GM23338 (cell line): ENCODE results near the gene CACNA1H. TPM values are rescaled to one million over a fixed set of nuclear protein-coding genes. Genes with fewer than 3 reads are reported as not detected.

ENCODE experiments used
- CREB1 ChIP-seq: fragments of 250-450 bp; sonication (Bioruptor Pico); IDR thresholded peaks from 2 replicates; pipeline ENCODE4 v1.5.0; 2020; ENCODE audit warnings: low read depth, mild to moderate bottlenecking, moderate library complexity
- EZH2 ChIP-seq: fragments of 200-600 bp; sonication (generic); IDR thresholded peaks from one replicate; pipeline ENCODE4 v1.8.0; 2017; ENCODE audit warnings: antibody characterized with exemption, mild to moderate bottlenecking, low read depth; ENCODE audit not compliant: unreplicated experiment
- NANOG ChIP-seq: IDR thresholded peaks from 2 replicates; pipeline ENCODE4 v1.6.1; 2016; ENCODE audit warnings: antibody characterized with exemption, borderline replicate concordance
- STAT1 ChIP-seq: IDR thresholded peaks from one replicate; pipeline ENCODE4 v1.6.1; 2016; ENCODE audit warnings: antibody characterized with exemption; ENCODE audit not compliant: unreplicated experiment
- ZNF331 ChIP-seq: fragments of 250-450 bp; sonication (Bioruptor Pico); IDR thresholded peaks from 2 replicates; pipeline ENCODE4 v1.5.0; 2020; ENCODE audit warnings: low read depth, mild to moderate bottlenecking, moderate library complexity
- polyA plus RNA-seq: library from polyadenylated mRNA; unstranded; fragments of >200 nt; fragmentation: Nextera tagmentation; extraction: Ambion mirVana; gene quantifications from 2 replicates; pipeline ENCODE4 v1.2.1, GENCODE V29; 2016
- total RNA-seq: library from RNA; depleted of rRNA; stranded (reverse); fragments of >200 nt; shearing (Covaris generic); gene quantifications from 2 replicates; pipeline ENCODE4 v1.2.3, GENCODE V29; 2014
- TF ChIP-seq, protein P1 (sequence below): fragments of 250-450 bp; sonication (Bioruptor Pico); IDR thresholded peaks from 2 replicates; pipeline ENCODE4 v1.5.0; 2020; ENCODE audit warnings: mild to moderate bottlenecking, moderate library complexity
- TF ChIP-seq, protein P2 (sequence below): IDR thresholded peaks from one replicate; pipeline ENCODE4 v1.6.1; 2018; ENCODE audit warnings: antibody characterized with exemption; ENCODE audit not compliant: unreplicated experiment
- TF ChIP-seq, protein P3 (sequence below): IDR thresholded peaks from 2 replicates; pipeline ENCODE4 v1.6.1; 2016; ENCODE audit warnings: antibody characterized with exemption

The CACNA1H gene
- total and polyA plus RNA-seq, 2 experiments from 2014 or later = 3.5 to 43.3 TPM

DNA sequence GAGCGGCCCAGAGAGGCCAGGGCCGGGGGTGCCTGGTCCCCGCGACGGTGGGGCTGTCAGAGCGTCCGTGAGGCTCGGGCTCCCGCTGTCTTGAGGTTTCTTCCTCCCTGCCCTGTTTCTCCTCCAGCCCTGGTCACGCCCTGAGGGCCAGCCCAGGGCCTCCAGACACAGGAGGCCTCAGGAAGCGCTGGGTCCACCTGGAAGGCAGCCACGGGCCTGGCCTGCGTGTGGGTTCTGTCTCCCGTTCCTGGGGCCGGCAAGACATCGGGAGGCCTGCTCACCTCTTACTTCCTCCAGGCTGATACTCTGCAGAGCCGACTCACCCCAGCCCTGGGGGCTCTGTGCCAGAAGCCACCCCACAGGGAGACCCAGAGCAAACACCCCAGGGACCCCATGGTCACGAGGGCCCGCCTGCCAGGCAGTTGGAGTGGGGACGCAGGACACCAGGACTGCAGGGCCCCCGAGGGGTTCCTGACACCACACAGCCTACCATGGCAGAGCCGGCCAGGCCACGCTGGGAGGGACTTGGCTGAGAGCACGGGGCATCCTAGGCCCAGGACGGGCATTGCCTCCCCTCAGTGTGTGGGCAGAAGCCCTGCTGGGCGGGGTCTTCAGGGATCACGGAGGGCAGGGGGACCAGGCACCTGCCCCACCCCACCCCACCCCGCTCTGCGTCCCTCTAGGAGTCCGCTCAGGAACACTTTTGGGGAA lies 18.9 kb upstream of the CACNA1H start (continued):
- TF ChIP-seq, protein P1, sequence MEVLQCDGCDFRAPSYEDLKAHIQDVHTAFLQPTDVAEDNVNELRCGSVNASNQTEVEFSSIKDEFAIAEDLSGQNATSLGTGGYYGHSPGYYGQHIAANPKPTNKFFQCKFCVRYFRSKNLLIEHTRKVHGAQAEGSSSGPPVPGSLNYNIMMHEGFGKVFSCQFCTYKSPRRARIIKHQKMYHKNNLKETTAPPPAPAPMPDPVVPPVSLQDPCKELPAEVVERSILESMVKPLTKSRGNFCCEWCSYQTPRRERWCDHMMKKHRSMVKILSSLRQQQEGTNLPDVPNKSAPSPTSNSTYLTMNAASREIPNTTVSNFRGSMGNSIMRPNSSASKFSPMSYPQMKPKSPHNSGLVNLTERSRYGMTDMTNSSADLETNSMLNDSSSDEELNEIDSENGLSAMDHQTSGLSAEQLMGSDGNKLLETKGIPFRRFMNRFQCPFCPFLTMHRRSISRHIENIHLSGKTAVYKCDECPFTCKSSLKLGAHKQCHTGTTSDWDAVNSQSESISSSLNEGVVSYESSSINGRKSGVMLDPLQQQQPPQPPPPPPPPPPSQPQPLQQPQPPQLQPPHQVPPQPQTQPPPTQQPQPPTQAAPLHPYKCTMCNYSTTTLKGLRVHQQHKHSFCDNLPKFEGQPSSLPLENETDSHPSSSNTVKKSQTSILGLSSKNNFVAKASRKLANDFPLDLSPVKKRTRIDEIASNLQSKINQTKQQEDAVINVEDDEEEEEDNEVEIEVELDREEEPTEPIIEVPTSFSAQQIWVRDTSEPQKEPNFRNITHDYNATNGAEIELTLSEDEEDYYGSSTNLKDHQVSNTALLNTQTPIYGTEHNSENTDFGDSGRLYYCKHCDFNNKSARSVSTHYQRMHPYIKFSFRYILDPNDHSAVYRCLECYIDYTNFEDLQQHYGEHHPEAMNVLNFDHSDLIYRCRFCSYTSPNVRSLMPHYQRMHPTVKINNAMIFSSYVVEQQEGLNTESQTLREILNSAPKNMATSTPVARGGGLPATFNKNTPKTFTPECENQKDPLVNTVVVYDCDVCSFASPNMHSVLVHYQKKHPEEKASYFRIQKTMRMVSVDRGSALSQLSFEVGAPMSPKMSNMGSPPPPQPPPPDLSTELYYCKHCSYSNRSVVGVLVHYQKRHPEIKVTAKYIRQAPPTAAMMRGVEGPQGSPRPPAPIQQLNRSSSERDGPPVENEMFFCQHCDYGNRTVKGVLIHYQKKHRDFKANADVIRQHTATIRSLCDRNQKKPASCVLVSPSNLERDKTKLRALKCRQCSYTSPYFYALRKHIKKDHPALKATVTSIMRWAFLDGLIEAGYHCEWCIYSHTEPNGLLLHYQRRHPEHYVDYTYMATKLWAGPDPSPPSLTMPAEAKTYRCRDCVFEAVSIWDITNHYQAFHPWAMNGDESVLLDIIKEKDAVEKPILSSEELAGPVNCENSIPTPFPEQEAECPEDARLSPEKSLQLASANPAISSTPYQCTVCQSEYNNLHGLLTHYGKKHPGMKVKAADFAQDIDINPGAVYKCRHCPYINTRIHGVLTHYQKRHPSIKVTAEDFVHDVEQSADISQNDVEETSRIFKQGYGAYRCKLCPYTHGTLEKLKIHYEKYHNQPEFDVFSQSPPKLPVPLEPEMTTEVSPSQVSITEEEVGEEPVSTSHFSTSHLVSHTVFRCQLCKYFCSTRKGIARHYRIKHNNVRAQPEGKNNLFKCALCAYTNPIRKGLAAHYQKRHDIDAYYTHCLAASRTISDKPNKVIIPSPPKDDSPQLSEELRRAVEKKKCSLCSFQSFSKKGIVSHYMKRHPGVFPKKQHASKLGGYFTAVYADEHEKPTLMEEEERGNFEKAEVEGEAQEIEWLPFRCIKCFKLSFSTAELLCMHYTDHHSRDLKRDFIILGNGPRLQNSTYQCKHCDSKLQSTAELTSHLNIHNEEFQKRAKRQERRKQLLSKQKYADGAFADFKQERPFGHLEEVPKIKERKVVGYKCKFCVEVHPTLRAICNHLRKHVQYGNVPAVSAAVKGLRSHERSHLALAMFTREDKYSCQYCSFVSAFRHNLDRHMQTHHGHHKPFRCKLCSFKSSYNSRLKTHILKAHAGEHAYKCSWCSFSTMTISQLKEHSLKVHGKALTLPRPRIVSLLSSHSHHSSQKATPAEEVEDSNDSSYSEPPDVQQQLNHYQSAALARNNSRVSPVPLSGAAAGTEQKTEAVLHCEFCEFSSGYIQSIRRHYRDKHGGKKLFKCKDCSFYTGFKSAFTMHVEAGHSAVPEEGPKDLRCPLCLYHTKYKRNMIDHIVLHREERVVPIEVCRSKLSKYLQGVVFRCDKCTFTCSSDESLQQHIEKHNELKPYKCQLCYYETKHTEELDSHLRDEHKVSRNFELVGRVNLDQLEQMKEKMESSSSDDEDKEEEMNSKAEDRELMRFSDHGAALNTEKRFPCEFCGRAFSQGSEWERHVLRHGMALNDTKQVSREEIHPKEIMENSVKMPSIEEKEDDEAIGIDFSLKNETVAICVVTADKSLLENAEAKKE (CRISPR knock-in tag) = no peak
- no peak for TF ChIP-seq EZH2
- TF ChIP-seq, protein P2, sequence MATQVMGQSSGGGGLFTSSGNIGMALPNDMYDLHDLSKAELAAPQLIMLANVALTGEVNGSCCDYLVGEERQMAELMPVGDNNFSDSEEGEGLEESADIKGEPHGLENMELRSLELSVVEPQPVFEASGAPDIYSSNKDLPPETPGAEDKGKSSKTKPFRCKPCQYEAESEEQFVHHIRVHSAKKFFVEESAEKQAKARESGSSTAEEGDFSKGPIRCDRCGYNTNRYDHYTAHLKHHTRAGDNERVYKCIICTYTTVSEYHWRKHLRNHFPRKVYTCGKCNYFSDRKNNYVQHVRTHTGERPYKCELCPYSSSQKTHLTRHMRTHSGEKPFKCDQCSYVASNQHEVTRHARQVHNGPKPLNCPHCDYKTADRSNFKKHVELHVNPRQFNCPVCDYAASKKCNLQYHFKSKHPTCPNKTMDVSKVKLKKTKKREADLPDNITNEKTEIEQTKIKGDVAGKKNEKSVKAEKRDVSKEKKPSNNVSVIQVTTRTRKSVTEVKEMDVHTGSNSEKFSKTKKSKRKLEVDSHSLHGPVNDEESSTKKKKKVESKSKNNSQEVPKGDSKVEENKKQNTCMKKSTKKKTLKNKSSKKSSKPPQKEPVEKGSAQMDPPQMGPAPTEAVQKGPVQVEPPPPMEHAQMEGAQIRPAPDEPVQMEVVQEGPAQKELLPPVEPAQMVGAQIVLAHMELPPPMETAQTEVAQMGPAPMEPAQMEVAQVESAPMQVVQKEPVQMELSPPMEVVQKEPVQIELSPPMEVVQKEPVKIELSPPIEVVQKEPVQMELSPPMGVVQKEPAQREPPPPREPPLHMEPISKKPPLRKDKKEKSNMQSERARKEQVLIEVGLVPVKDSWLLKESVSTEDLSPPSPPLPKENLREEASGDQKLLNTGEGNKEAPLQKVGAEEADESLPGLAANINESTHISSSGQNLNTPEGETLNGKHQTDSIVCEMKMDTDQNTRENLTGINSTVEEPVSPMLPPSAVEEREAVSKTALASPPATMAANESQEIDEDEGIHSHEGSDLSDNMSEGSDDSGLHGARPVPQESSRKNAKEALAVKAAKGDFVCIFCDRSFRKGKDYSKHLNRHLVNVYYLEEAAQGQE = no peak
- no peak for TF ChIP-seq CREB1 (CRISPR knock-in tag)
- no peak for TF ChIP-seq NANOG
- TF ChIP-seq ZNF331 (CRISPR knock-in tag) = no peak
- no peak for TF ChIP-seq STAT1
- TF ChIP-seq, protein P3, sequence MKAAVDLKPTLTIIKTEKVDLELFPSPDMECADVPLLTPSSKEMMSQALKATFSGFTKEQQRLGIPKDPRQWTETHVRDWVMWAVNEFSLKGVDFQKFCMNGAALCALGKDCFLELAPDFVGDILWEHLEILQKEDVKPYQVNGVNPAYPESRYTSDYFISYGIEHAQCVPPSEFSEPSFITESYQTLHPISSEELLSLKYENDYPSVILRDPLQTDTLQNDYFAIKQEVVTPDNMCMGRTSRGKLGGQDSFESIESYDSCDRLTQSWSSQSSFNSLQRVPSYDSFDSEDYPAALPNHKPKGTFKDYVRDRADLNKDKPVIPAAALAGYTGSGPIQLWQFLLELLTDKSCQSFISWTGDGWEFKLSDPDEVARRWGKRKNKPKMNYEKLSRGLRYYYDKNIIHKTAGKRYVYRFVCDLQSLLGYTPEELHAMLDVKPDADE = no peak
